ENCODE data around the gene ITGA11. TPM values are rescaled to one million over a fixed set of nuclear protein-coding genes. Genes with fewer than 3 reads are reported as not detected.

The ITGA11 gene
- polyA plus RNA-seq, 1 of the 3 experiments (the other 2 are of a cell fraction): 0.49 TPM

DNA sequence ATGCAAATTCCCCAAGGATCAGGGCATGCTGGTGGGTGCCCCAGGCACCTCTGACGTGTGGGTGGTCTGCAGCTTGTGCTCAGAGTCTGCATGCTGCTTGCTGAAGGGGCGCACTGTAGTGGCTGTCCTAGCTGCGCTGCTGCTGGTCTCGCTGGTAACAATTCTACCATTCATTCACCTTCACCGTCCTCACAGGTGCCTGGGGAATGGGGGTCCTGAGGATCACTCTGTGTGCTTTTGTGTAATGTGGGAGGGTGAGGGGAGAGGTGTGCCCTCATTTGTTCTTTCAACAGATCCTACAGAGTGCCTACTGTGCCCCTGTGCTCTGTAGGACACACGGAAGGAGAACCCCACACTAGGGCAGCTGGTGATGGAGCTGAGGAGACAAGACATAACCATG is 2.1 kb upstream of the ITGA11 start:
- POLR2A ChIA-PET: no interaction called here
- Histone ChIP-seq H3K4me3 (ENCODE audit: low read depth in 2 of 2, low read length in 1 of 2) (no peak overlapping the region), H4K20me1 (ENCODE audit: insufficient read depth) (no peaks in the 10 kb centered on the region), H3K4me1 (ENCODE audit: control insufficient read depth in 1 of 2, insufficient read depth in 2 of 2, low read depth in 1 of 2, low read length in 1 of 2) (peaks cover 0 to 14% of the 10 kb centered on the region in 2 experiments; a peak in 1 of 4 replicates), H3K27ac (ENCODE audit: low read depth in 2 of 2, low read length in 1 of 2) (no peak overlapping the region), H3K79me2 (ENCODE audit: insufficient read depth) (no peaks in the 10 kb centered on the region), H3K27me3 (ENCODE audit: insufficient read depth) (peaks cover 50% of the 10 kb centered on the region), H3F3A (replicated peaks; ENCODE audit: insufficient read depth) (no peaks in the 10 kb centered on the region), H3K9ac (no peak overlapping the region), H3K9me2 (no peaks in the 10 kb centered on the region), H3K36me3 (replicated peaks in 1 of 2; ENCODE audit: control insufficient read depth in 1 of 2, insufficient read depth in 2 of 2, low read length in 1 of 2) (no peaks in the 10 kb centered on the region), H3K4me2 (no peak overlapping the region), H3K9me3 (no peaks in the 10 kb centered on the region), H2AFZ (ENCODE audit: low read depth) (no peak overlapping the region)
- CTCF ChIA-PET: interaction anchor here (0.6 to 0.8 kb wide), 2 partner anchors 10 to 140 kb away, joined by 3 read pairs; no protein-coding TSS in a partner anchor
- no peak for DNase-seq
- 85% methylated on average over 5 of the region's 6 CpGs for WGBS (ENCODE audit: low lambda C conversion rate)
- TF ChIP-seq FOSL2 (IDR thresholded peaks at IDR 0.05; ENCODE audit: borderline replicate concordance, low read depth): no peak

GRCh38 chr15:68433551-68433950 is 1.6 kb upstream of the ITGA11 start:
- no peak overlapping the region for H2AFZ ChIP-seq (ENCODE audit: low read depth)
- ChIA-PET POLR2A (no interaction called here), CTCF (interaction anchor here (0.6 kb wide), 1 partner anchor 140 kb away, joined by 3 read pairs; no protein-coding TSS in a partner anchor)
- peaks cover 0 to 14% of the 10 kb centered on the region in 2 experiments; a peak in 1 of 4 replicates for H3K4me1 ChIP-seq (ENCODE audit: control insufficient read depth in 1 of 2, insufficient read depth in 2 of 2, low read depth in 1 of 2, low read length in 1 of 2)
- 59% methylated on average over 2 of the region's 2 CpGs for WGBS (ENCODE audit: low lambda C conversion rate)
- H3K79me2 ChIP-seq (ENCODE audit: insufficient read depth): no peaks in the 10 kb centered on the region
- H3F3A ChIP-seq (replicated peaks; ENCODE audit: insufficient read depth): no peaks in the 10 kb centered on the region
- no peaks in the 10 kb centered on the region for H4K20me1 ChIP-seq (ENCODE audit: insufficient read depth)
- no peak for TF ChIP-seq NFIC (IDR thresholded peaks at IDR 0.05; ENCODE audit: borderline replicate concordance)
- TF ChIP-seq, protein P1, sequence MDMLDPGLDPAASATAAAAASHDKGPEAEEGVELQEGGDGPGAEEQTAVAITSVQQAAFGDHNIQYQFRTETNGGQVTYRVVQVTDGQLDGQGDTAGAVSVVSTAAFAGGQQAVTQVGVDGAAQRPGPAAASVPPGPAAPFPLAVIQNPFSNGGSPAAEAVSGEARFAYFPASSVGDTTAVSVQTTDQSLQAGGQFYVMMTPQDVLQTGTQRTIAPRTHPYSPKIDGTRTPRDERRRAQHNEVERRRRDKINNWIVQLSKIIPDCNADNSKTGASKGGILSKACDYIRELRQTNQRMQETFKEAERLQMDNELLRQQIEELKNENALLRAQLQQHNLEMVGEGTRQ (IDR thresholded peaks at IDR 0.05; ENCODE audit: borderline replicate concordance, low read depth, low read length): no peak
- no peak for TF ChIP-seq NRF1 (IDR thresholded peaks at IDR 0.05; ENCODE audit: low read depth, low read length)
- peaks cover 50% of the 10 kb centered on the region for H3K27me3 ChIP-seq (ENCODE audit: insufficient read depth)
- no peak overlapping the region for H3K27ac ChIP-seq (ENCODE audit: low read depth in 2 of 2, low read length in 1 of 2)
- H3K36me3 ChIP-seq (replicated peaks in 1 of 2; ENCODE audit: control insufficient read depth in 1 of 2, insufficient read depth in 2 of 2, low read length in 1 of 2): no peaks in the 10 kb centered on the region
- no peak for DNase-seq
- H3K9me3 ChIP-seq: no peaks in the 10 kb centered on the region
- H3K4me3 ChIP-seq (ENCODE audit: low read depth in 2 of 2, low read length in 1 of 2): no peak overlapping the region
- H3K4me2 ChIP-seq: no peak overlapping the region
- H3K9ac ChIP-seq: no peak overlapping the region
- no peaks in the 10 kb centered on the region for H3K9me2 ChIP-seq

GRCh38 chr15:68432441-68433064 is 590 bp upstream of the ITGA11 start:
- Histone ChIP-seq H3K4me1 (ENCODE audit: control insufficient read depth in 1 of 2, insufficient read depth in 2 of 2, low read depth in 1 of 2, low read length in 1 of 2) (peaks cover 0 to 14% of the 10 kb centered on the region in 2 experiments; a peak in 1 of 4 replicates), H3K9me2 (no peaks in the 10 kb centered on the region), H3K4me2 (peak overlapping the region; percentile 97), H3K36me3 (replicated peaks in 1 of 2; ENCODE audit: control insufficient read depth in 1 of 2, insufficient read depth in 2 of 2, low read length in 1 of 2) (no peaks in the 10 kb centered on the region), H3K27me3 (ENCODE audit: insufficient read depth) (peaks cover 50% of the 10 kb centered on the region), H3K4me3 (ENCODE audit: low read depth in 2 of 2, low read length in 1 of 2) (peak overlapping the region in 1 of 2 experiments; percentile 42; a peak in 3 of 4 replicates), H3K9ac (no peak overlapping the region), H3K27ac (ENCODE audit: low read depth in 2 of 2, low read length in 1 of 2) (no peak overlapping the region), H3K9me3 (no peaks in the 10 kb centered on the region), H3F3A (replicated peaks; ENCODE audit: insufficient read depth) (no peaks in the 10 kb centered on the region), H2AFZ (ENCODE audit: low read depth) (peak overlapping the region; percentile 68; the same call in 1 of the 2 replicates), H3K79me2 (ENCODE audit: insufficient read depth) (no peaks in the 10 kb centered on the region), H4K20me1 (ENCODE audit: insufficient read depth) (no peaks in the 10 kb centered on the region)
- WGBS (ENCODE audit: low lambda C conversion rate): 52% methylated on average over 13 of the region's 13 CpGs
- ChIA-PET POLR2A (no interaction called here), CTCF (interaction anchor here (0.9 kb wide), 1 partner anchor 10 kb away, joined by 3 read pairs; no protein-coding TSS in a partner anchor)
- TF ChIP-seq, protein P2, sequence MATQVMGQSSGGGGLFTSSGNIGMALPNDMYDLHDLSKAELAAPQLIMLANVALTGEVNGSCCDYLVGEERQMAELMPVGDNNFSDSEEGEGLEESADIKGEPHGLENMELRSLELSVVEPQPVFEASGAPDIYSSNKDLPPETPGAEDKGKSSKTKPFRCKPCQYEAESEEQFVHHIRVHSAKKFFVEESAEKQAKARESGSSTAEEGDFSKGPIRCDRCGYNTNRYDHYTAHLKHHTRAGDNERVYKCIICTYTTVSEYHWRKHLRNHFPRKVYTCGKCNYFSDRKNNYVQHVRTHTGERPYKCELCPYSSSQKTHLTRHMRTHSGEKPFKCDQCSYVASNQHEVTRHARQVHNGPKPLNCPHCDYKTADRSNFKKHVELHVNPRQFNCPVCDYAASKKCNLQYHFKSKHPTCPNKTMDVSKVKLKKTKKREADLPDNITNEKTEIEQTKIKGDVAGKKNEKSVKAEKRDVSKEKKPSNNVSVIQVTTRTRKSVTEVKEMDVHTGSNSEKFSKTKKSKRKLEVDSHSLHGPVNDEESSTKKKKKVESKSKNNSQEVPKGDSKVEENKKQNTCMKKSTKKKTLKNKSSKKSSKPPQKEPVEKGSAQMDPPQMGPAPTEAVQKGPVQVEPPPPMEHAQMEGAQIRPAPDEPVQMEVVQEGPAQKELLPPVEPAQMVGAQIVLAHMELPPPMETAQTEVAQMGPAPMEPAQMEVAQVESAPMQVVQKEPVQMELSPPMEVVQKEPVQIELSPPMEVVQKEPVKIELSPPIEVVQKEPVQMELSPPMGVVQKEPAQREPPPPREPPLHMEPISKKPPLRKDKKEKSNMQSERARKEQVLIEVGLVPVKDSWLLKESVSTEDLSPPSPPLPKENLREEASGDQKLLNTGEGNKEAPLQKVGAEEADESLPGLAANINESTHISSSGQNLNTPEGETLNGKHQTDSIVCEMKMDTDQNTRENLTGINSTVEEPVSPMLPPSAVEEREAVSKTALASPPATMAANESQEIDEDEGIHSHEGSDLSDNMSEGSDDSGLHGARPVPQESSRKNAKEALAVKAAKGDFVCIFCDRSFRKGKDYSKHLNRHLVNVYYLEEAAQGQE (IDR thresholded peaks at IDR 0.05; ENCODE audit: low read depth, low read length): no peak
- TF ChIP-seq JUND (IDR thresholded peaks at IDR 0.05): no peak
- TF ChIP-seq ELF1 (IDR thresholded peaks at IDR 0.05): no peak
- no peak for TF ChIP-seq CHD2 (IDR thresholded peaks at IDR 0.05; ENCODE audit: low read length, partially characterized antibody)
- TF ChIP-seq, protein P3, sequence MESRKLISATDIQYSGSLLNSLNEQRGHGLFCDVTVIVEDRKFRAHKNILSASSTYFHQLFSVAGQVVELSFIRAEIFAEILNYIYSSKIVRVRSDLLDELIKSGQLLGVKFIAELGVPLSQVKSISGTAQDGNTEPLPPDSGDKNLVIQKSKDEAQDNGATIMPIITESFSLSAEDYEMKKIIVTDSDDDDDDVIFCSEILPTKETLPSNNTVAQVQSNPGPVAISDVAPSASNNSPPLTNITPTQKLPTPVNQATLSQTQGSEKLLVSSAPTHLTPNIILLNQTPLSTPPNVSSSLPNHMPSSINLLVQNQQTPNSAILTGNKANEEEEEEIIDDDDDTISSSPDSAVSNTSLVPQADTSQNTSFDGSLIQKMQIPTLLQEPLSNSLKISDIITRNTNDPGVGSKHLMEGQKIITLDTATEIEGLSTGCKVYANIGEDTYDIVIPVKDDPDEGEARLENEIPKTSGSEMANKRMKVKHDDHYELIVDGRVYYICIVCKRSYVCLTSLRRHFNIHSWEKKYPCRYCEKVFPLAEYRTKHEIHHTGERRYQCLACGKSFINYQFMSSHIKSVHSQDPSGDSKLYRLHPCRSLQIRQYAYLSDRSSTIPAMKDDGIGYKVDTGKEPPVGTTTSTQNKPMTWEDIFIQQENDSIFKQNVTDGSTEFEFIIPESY (IDR thresholded peaks at IDR 0.05; ENCODE audit: borderline replicate concordance, low read depth): no peak
- no peak for TF ChIP-seq SMC3 (IDR thresholded peaks at IDR 0.05; ENCODE audit: low read depth, low read length)
- no peak for TF ChIP-seq RXRA (IDR thresholded peaks at IDR 0.05; ENCODE audit: borderline replicate concordance, low read depth)
- TF ChIP-seq RAD21 (IDR thresholded peaks at IDR 0.05; ENCODE audit: low read length): no peak
- no peak for DNase-seq

Data from SK-N-SH (cell line).